Lower leg skin (tissue), 3 donors: ENCODE measurements around the gene WNK2.

Experiments used
- POLR2A ChIP-seq, 2 donors: fragments of 450-650 bp; IDR thresholded peaks; one replicate each; pipeline ENCODE4 v1.6.1; 2016 to 2017; ENCODE audit warnings: antibody characterized with exemption in 2 of 2, mild to moderate bottlenecking in 1 of 2, moderate library complexity in 1 of 2
- TF ChIP-seq, protein P1 (sequence below), 3 donors: fragments of 450-650 bp; IDR thresholded peaks; one replicate each; pipeline ENCODE4 v1.5.1; 2016; ENCODE audit warnings: antibody characterized with exemption in 3 of 3, mild to moderate bottlenecking in 3 of 3, moderate library complexity in 2 of 3

DNA sequence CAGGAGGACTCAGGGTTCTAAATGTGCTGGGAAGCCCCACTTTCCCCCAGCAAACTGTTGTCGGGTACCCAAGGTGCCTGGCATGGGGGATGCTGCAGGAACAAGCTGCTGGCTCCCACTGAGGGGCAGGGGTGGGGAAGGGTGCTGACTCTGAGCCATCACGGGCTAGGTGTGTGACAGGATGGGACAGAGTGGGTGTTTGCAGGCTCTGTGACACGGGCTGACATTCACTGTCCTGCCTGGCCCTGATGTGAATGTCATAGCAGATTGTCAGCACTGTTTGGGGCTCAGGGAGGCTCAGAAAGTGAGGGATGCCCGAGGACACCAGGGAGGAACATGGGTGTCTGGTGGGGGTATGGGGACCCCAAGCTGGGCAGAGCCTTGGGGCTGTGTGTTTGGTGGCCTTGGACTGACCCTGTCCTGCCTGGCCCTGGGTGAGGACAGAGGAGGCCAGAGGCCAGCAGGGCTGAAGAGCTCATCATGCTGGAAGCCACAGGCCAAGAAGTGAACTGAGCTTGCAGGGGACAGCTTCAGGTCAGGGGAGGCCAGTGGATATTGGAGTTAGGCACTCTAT lies 20.6 kb downstream of the WNK2 start:
- TF ChIP-seq, protein P1, sequence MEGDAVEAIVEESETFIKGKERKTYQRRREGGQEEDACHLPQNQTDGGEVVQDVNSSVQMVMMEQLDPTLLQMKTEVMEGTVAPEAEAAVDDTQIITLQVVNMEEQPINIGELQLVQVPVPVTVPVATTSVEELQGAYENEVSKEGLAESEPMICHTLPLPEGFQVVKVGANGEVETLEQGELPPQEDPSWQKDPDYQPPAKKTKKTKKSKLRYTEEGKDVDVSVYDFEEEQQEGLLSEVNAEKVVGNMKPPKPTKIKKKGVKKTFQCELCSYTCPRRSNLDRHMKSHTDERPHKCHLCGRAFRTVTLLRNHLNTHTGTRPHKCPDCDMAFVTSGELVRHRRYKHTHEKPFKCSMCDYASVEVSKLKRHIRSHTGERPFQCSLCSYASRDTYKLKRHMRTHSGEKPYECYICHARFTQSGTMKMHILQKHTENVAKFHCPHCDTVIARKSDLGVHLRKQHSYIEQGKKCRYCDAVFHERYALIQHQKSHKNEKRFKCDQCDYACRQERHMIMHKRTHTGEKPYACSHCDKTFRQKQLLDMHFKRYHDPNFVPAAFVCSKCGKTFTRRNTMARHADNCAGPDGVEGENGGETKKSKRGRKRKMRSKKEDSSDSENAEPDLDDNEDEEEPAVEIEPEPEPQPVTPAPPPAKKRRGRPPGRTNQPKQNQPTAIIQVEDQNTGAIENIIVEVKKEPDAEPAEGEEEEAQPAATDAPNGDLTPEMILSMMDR (IDR thresholded peaks at IDR 0.05), result no peak
- no peak for TF ChIP-seq POLR2A (IDR thresholded peaks at IDR 0.05)
